Loucy (cell line): ENCODE data around the gene CDKL4.
"Not testable (repeated sequence)": the region's sequence is repeated elsewhere in the genome, so short reads cannot be mapped to it uniquely, and the experiment has no call there.

Experiments
- H2AFZ ChIP-seq: fragments of 200-600 bp; sonication (generic); 2 replicates; pipeline ENCODE4 v1.6.0; 2016; ENCODE audit warnings: antibody characterized with exemption, mild to moderate bottlenecking, low read length, moderate library complexity
- H3F3A ChIP-seq: fragments of 200-600 bp; 2 replicates; pipeline ENCODE4 v1.6.0; 2016; ENCODE audit warnings: antibody characterized with exemption, low read depth, mild to moderate bottlenecking
- H3K27me3 ChIP-seq: fragments of 200-600 bp; sonication (generic); 2 replicates; pipeline ENCODE4 v1.6.1; 2014; ENCODE audit warnings: low read length, mild to moderate bottlenecking; ENCODE audit not compliant: insufficient read depth, poor library complexity, severe bottlenecking
- H3K36me3 ChIP-seq: fragments of 200-600 bp; sonication (generic); 2 replicates; pipeline ENCODE4 v1.6.1; 2016; ENCODE audit warnings: low read length; ENCODE audit not compliant: insufficient read depth
- H3K4me1 ChIP-seq: fragments of 200-600 bp; sonication (generic); 2 replicates; pipeline ENCODE4 v1.5.1; 2014; ENCODE audit warnings: low read length, mild to moderate bottlenecking; ENCODE audit not compliant: insufficient read depth, poor library complexity, severe bottlenecking
- H3K4me2 ChIP-seq: fragments of 200-600 bp; sonication (generic); 2 replicates; pipeline ENCODE4 v1.6.0; 2014; ENCODE audit warnings: antibody characterized with exemption, low read length, low read depth, mild to moderate bottlenecking; ENCODE audit not compliant: poor library complexity, severe bottlenecking
- H3K4me3 ChIP-seq: fragments of 200-600 bp; sonication (generic); 2 replicates; pipeline ENCODE4 v1.5.1; 2014; ENCODE audit warnings: low read length, mild to moderate bottlenecking, mixed read lengths; ENCODE audit not compliant: poor library complexity, severe bottlenecking
- H3K79me2 ChIP-seq: fragments of 200-600 bp; sonication (generic); 2 replicates; pipeline ENCODE4 v1.6.1; 2014; ENCODE audit warnings: low read length; ENCODE audit not compliant: insufficient read depth
- H3K9ac ChIP-seq: fragments of 200-600 bp; sonication (generic); 2 replicates; pipeline ENCODE4 v1.6.0; 2014; ENCODE audit warnings: mild to moderate bottlenecking, low read depth, low read length, moderate library complexity; ENCODE audit not compliant: poor library complexity, severe bottlenecking
- H3K9me2 ChIP-seq: fragments of 200-600 bp; sonication (generic); replicated peaks from 2 replicates; pipeline ENCODE4 v1.6.1; 2016; ENCODE audit warnings: low read depth, low read length, mixed read lengths
- H3K9me3 ChIP-seq: fragments of 200-600 bp; sonication (generic); 2 replicates; pipeline ENCODE4 v1.6.1; 2014; ENCODE audit warnings: mild to moderate bottlenecking, antibody characterized with exemption, low read length, low read depth; ENCODE audit not compliant: insufficient read depth
- H4K20me1 ChIP-seq: fragments of 200-600 bp; sonication (generic); 2 replicates; pipeline ENCODE4 v1.6.0; 2014; ENCODE audit warnings: antibody characterized with exemption, low read length, mild to moderate bottlenecking; ENCODE audit not compliant: insufficient read depth, poor library complexity, severe bottlenecking
- CTCF ChIP-seq: fragments of 200-600 bp; sonication (generic); conservative IDR thresholded peaks from 2 replicates; pipeline ENCODE4 v1.5.1; 2014; ENCODE audit warnings: mild to moderate bottlenecking, antibody characterized with exemption, low read length
- EZH2phosphoT487 ChIP-seq: fragments of 200-600 bp; IDR thresholded peaks from 2 replicates; pipeline ENCODE4 v1.6.1; 2018; ENCODE audit warnings: antibody characterized with exemption, mild to moderate bottlenecking, moderate library complexity, borderline replicate concordance

The CDKL4 gene

GRCh38 chr2:39246382-39246980 is 2.7 kb upstream of the CDKL4 start:
- Histone ChIP-seq H3K4me2 (no peak overlapping the region), H3K9me2 (no peaks in the 10 kb centered on the region), H3K79me2 (no peaks in the 10 kb centered on the region), H4K20me1 (no peaks in the 10 kb centered on the region), H3K9ac (no peak overlapping the region), H3K4me1 (peaks cover 21% of the 10 kb centered on the region), H3K9me3 (peaks cover 6% of the 10 kb centered on the region; the same call in 1 of the 2 replicates), H3K4me3 (no peak overlapping the region), H3F3A (no peaks in the 10 kb centered on the region), H3K27me3 (no peaks in the 10 kb centered on the region), H2AFZ (no peak overlapping the region), H3K36me3 (peaks cover 4% of the 10 kb centered on the region; the same call in 1 of the 2 replicates)
- TF ChIP-seq EZH2phosphoT487 (no peak), CTCF (no peak)

- Histone ChIP-seq H2AFZ (peak overlapping the region; percentile 64), H3K4me3 (peak overlapping the region; percentile 67), H3K4me2 (peak overlapping the region; percentile 73), H3K9ac (peak overlapping the region; percentile 27), H3K4me1 (peaks cover 27% of the 10 kb centered on the region)
- peak; percentile 25; the same call in 1 of the 2 replicates for TF ChIP-seq CTCF
- H3K27me3 ChIP-seq, H3K9me3 ChIP-seq, H3K79me2 ChIP-seq, H3F3A ChIP-seq, H4K20me1 ChIP-seq, H3K36me3 ChIP-seq, H3K9me2 ChIP-seq: not testable (repeated sequence)
Measured at GRCh38 chr2:39244963-39245625, 1.3 kb upstream of the CDKL4 start.

- H3K27me3 ChIP-seq, H3K79me2 ChIP-seq, H3F3A ChIP-seq, H4K20me1 ChIP-seq, H3K36me3 ChIP-seq, H3K9me2 ChIP-seq, H3K9me3 ChIP-seq: not testable (repeated sequence)
- Histone ChIP-seq H3K4me1 (peaks cover 27% of the 10 kb centered on the region), H3K9ac (peak overlapping the region; percentile 27), H3K4me3 (peak overlapping the region; percentile 67), H2AFZ (0 out of 2 replicates have a peak overlapping the region, but pooled peaks have one; percentile 64), H3K4me2 (peak overlapping the region; percentile 73)
Measured at GRCh38 chr2:39244241-39244862, 582 bp upstream of the CDKL4 start.
